Activated CD4-positive, alpha-beta T cell treated with anti-CD3 and anti-CD28 coated beads for 36 hours (primary cell): ENCODE measurements around the gene SPECC1L. TPM values are rescaled to one million over a fixed set of nuclear protein-coding genes. Genes with fewer than 3 reads are reported as not detected.

Experiments used
- ATAC-seq: fragments of 200-7000 bp; cut with Tn5 transposase; one replicate; pipeline ENCODE4 v1.10.0; 2021; ENCODE audit warnings: mild to moderate bottlenecking, moderate library complexity
- CTCF ChIA-PET: fragments of 350-600 bp; sonication (Branson Sonifier 250); formaldehyde crosslinking; loops from one replicate; lab custom pipeline; 2021; ENCODE audit warnings: antibody characterized with exemption; lab: Charles Lee
- POLR2A ChIA-PET: fragments of 350-600 bp; sonication (Branson Sonifier 250); formaldehyde crosslinking; loops from one replicate; lab custom pipeline; 2021; ENCODE audit warnings: antibody characterized with exemption, inconsistent platforms; lab: Charles Lee
- DNase-seq: peaks from one replicate; pipeline ENCODE4 v3.0.0-alpha.2; 2020
- H3K27ac Mint-ChIP-seq: one replicate; pipeline ENCODE4 v1.8.0; 2021; ENCODE audit warnings: mixed read lengths
- H3K27me3 Mint-ChIP-seq: one replicate; pipeline ENCODE4 v1.8.0; 2021; ENCODE audit warnings: mixed read lengths
- H3K36me3 Mint-ChIP-seq: one replicate; pipeline ENCODE4 v1.8.0; 2021; ENCODE audit warnings: low read depth, mixed read lengths
- H3K4me1 Mint-ChIP-seq: one replicate; pipeline ENCODE4 v1.8.0; 2021; ENCODE audit warnings: mixed read lengths
- H3K4me3 Mint-ChIP-seq: one replicate; pipeline ENCODE4 v1.8.0; 2021; ENCODE audit warnings: mild to moderate bottlenecking, moderate library complexity, mixed read lengths
- H3K9me3 Mint-ChIP-seq: one replicate; pipeline ENCODE4 v1.8.0; 2021; ENCODE audit warnings: low read depth, mixed read lengths
- intact Hi-C, 2 experiments: fragments of 100-400 bp; cut with DNase I in 1 of 2; cut with micrococcal nuclease in 1 of 2; formaldehyde crosslinking; loops; one replicate each; pipeline versions ENCODE4 v1.14.2 to v1.15.1; 2022 to 2024; cut with DNase I, micrococcal nuclease
- total RNA-seq, 2 experiments: library from RNA; stranded (reverse); gene quantifications; one replicate each; pipeline ENCODE4 v1.2.3, GENCODE V29; 2021

The SPECC1L gene
- total RNA-seq, 2 experiments from 2014 or later, result 31.5 to 38.2 TPM

- Mint-ChIP-seq H3K4me1 (peaks cover 6% of the 10 kb centered on the region), H3K9me3 (no peaks in the 10 kb centered on the region), H3K27me3 (no peaks in the 10 kb centered on the region), H3K4me3 (no peak overlapping the region), H3K36me3 (peaks cover 30% of the 10 kb centered on the region), H3K27ac (no peak overlapping the region)
- ATAC-seq, result no peak
- POLR2A ChIA-PET, result no interaction called here
- intact Hi-C loops, result no loop called here
- no peak for DNase-seq
- CTCF ChIA-PET, result no interaction called here
These were observed 68.8 kb downstream of the SPECC1L start for GRCh38 chr22:24339452-24339747.

GRCh38 chr22:24341627-24342026 is 71.0 kb downstream of the SPECC1L start:
- POLR2A ChIA-PET, result interaction anchor here (0.8 kb wide), 1 partner anchor 145 kb away, joined by 3 read pairs; no protein-coding TSS in a partner anchor

GRCh38 chr22:24350627-24351026 is 80.0 kb downstream of the SPECC1L start:
- ChIA-PET POLR2A (interaction anchor here (0.6 kb wide), 1 partner anchor 160 kb away, joined by 5 read pairs; no protein-coding TSS in a partner anchor), CTCF (interaction anchor here (0.7 to 1.0 kb wide), 3 partner anchors 18 to 27 kb away, joined by 3 to 5 read pairs (median 3); no protein-coding TSS in a partner anchor)
- no peak for ATAC-seq
- peaks cover 4% of the 10 kb centered on the region for H3K9me3 Mint-ChIP-seq
- H3K4me1 Mint-ChIP-seq, result no peaks in the 10 kb centered on the region
- intact Hi-C loops, result no loop called here
- H3K36me3 Mint-ChIP-seq, result peaks cover 59% of the 10 kb centered on the region
- no peak for DNase-seq
- no peaks in the 10 kb centered on the region for H3K27me3 Mint-ChIP-seq
- no peak overlapping the region for H3K27ac Mint-ChIP-seq
- H3K4me3 Mint-ChIP-seq, result no peak overlapping the region

More at GRCh38 chr22:24341627-24342026, 71.0 kb downstream of the SPECC1L start:
- no peaks in the 10 kb centered on the region for H3K4me1 Mint-ChIP-seq
- no peaks in the 10 kb centered on the region for H3K9me3 Mint-ChIP-seq
- no peaks in the 10 kb centered on the region for H3K27me3 Mint-ChIP-seq
- H3K27ac Mint-ChIP-seq, result no peak overlapping the region
- CTCF ChIA-PET, result interaction anchor here (0.6 to 0.7 kb wide), 2 partner anchors 11 to 167 kb away, joined by 3 read pairs; no protein-coding TSS in a partner anchor
- H3K4me3 Mint-ChIP-seq, result no peak overlapping the region
- ATAC-seq, result no peak
- peaks cover 29% of the 10 kb centered on the region for H3K36me3 Mint-ChIP-seq
- DNase-seq, result no peak
- intact Hi-C loops, result no loop called here

- POLR2A ChIA-PET, result no interaction called here
These were observed 82.5 kb downstream of the SPECC1L start for GRCh38 chr22:24353121-24353520.

GRCh38 chr22:24355574-24355973 is 84.9 kb downstream of the SPECC1L start:
- H3K27me3 Mint-ChIP-seq, result no peaks in the 10 kb centered on the region
- H3K9me3 Mint-ChIP-seq, result peaks cover 4% of the 10 kb centered on the region
- no peak for ATAC-seq
- H3K27ac Mint-ChIP-seq, result no peak overlapping the region
- CTCF ChIA-PET, result no interaction called here
- intact Hi-C loops, result no loop called here
- POLR2A ChIA-PET, result no interaction called here
- H3K4me1 Mint-ChIP-seq, result no peaks in the 10 kb centered on the region
- no peak overlapping the region for H3K4me3 Mint-ChIP-seq
- peaks cover 38% of the 10 kb centered on the region for H3K36me3 Mint-ChIP-seq
- no peak for DNase-seq

More at GRCh38 chr22:24353121-24353520, 82.5 kb downstream of the SPECC1L start:
- ATAC-seq, result no peak
- Mint-ChIP-seq H3K27me3 (no peaks in the 10 kb centered on the region), H3K4me1 (no peaks in the 10 kb centered on the region), H3K36me3 (peaks cover 50% of the 10 kb centered on the region), H3K4me3 (no peak overlapping the region), H3K27ac (no peak overlapping the region), H3K9me3 (peaks cover 4% of the 10 kb centered on the region)
- no peak for DNase-seq
- CTCF ChIA-PET, result interaction anchor here (0.9 kb wide), 1 partner anchor 12 kb away, joined by 3 read pairs; no protein-coding TSS in a partner anchor
- intact Hi-C loops, result no loop called here

- Mint-ChIP-seq H3K4me3 (no peak overlapping the region), H3K9me3 (peaks cover 4% of the 10 kb centered on the region), H3K4me1 (no peaks in the 10 kb centered on the region), H3K27ac (no peak overlapping the region), H3K36me3 (peaks cover 28% of the 10 kb centered on the region), H3K27me3 (no peaks in the 10 kb centered on the region)
- POLR2A ChIA-PET, result no interaction called here
- intact Hi-C loops, result no loop called here
- CTCF ChIA-PET, result no interaction called here
- DNase-seq, result no peak
- no peak for ATAC-seq
These were observed 86.9 kb downstream of the SPECC1L start for GRCh38 chr22:24357547-24357946.

GRCh38 chr22:24358105-24358836 is 87.6 kb downstream of the SPECC1L start:
- no peak for ATAC-seq
- Mint-ChIP-seq H3K4me1 (no peaks in the 10 kb centered on the region), H3K27me3 (no peaks in the 10 kb centered on the region), H3K27ac (no peak overlapping the region), H3K4me3 (no peak overlapping the region), H3K36me3 (peaks cover 21% of the 10 kb centered on the region), H3K9me3 (peaks cover 4% of the 10 kb centered on the region)
- no peak for DNase-seq
- ChIA-PET CTCF (interaction anchor here (0.5 kb wide), 1 partner anchor 197 kb away, joined by 3 read pairs; no protein-coding TSS in a partner anchor), POLR2A (no interaction called here)
- intact Hi-C loops, result no loop called here

GRCh38 chr22:24359452-24360120 is 89.0 kb downstream of the SPECC1L start:
- CTCF ChIA-PET, result no interaction called here
- H3K9me3 Mint-ChIP-seq, result no peaks in the 10 kb centered on the region
- no peaks in the 10 kb centered on the region for H3K4me1 Mint-ChIP-seq
- POLR2A ChIA-PET, result no interaction called here
- no peak for ATAC-seq
- intact Hi-C loops, result no loop called here
- peaks cover 9% of the 10 kb centered on the region for H3K36me3 Mint-ChIP-seq
- no peaks in the 10 kb centered on the region for H3K27me3 Mint-ChIP-seq
- DNase-seq, result no peak
- no peak overlapping the region for H3K4me3 Mint-ChIP-seq
- peak overlapping the region; percentile 29 for H3K27ac Mint-ChIP-seq

- ATAC-seq, result no peak
- ChIA-PET POLR2A (no interaction called here), CTCF (no interaction called here)
- no peak overlapping the region for H3K4me3 Mint-ChIP-seq
- DNase-seq, result no peak
- H3K9me3 Mint-ChIP-seq, result no peaks in the 10 kb centered on the region
- H3K36me3 Mint-ChIP-seq, result peaks cover 21% of the 10 kb centered on the region
- no peaks in the 10 kb centered on the region for H3K4me1 Mint-ChIP-seq
- intact Hi-C loops, result no loop called here
- H3K27ac Mint-ChIP-seq, result no peak overlapping the region
- H3K27me3 Mint-ChIP-seq, result no peaks in the 10 kb centered on the region
These were observed 91.5 kb downstream of the SPECC1L start for GRCh38 chr22:24361976-24362646.

GRCh38 chr22:24363243-24363642 is 92.6 kb downstream of the SPECC1L start:
- POLR2A ChIA-PET, result no interaction called here

GRCh38 chr22:24366701-24367100 is 96.1 kb downstream of the SPECC1L start:
- DNase-seq (no peak), ATAC-seq (no peak)
- no peaks in the 10 kb centered on the region for H3K9me3 Mint-ChIP-seq
- CTCF ChIA-PET, result no interaction called here
- intact Hi-C loops, result no loop called here
- no peaks in the 10 kb centered on the region for H3K27me3 Mint-ChIP-seq
- H3K36me3 Mint-ChIP-seq, result peaks cover 46% of the 10 kb centered on the region
- H3K27ac Mint-ChIP-seq, result no peak overlapping the region
- no peaks in the 10 kb centered on the region for H3K4me1 Mint-ChIP-seq
- no peak overlapping the region for H3K4me3 Mint-ChIP-seq
- POLR2A ChIA-PET, result no interaction called here

More at GRCh38 chr22:24363243-24363642, 92.6 kb downstream of the SPECC1L start:
- H3K27me3 Mint-ChIP-seq, result no peaks in the 10 kb centered on the region
- peaks cover 27% of the 10 kb centered on the region for H3K36me3 Mint-ChIP-seq
- intact Hi-C loops, result no loop called here
- H3K9me3 Mint-ChIP-seq, result no peaks in the 10 kb centered on the region
- CTCF ChIA-PET, result no interaction called here
- ATAC-seq (no peak), DNase-seq (no peak)
- no peaks in the 10 kb centered on the region for H3K4me1 Mint-ChIP-seq
- H3K27ac Mint-ChIP-seq, result no peak overlapping the region
- no peak overlapping the region for H3K4me3 Mint-ChIP-seq
